ENCODE data around the gene DENND1B.
"Not testable (repeated sequence)": the region's sequence is repeated elsewhere in the genome, so short reads cannot be mapped to it uniquely, and the experiment has no call there.

Gene DENND1B

GRCh38 chr1:197541411-197541810 is 233.9 kb downstream of the DENND1B start:
- no peak for DNase-seq

DNA sequence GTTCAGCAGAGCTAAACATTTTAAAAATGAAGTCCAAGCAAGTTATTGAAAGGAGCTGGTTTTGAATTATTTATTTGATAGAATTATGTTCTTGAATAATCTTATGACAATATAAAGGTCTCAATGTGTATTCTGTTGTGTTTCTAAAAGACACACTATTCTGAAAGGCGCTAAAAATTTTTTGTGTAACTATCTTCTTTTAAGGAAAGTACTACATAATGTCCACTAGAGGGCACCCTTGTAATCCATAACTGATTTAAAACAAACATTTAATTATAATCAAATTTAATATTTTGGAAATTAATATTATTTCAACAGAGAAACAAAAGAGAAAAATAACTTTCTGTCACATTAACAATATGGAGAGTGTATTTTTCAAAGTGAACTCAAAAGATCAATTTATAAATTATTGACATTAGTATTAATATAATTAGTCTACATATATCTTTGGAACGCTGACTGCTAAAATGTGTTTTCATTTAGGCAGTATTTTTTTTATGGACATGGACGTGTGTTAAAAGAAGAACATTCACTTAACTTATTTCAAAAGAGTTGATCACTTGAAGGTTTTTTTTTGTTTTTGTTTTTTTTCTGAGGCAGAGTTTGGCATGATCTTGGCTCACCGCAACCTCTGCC is 248.4 kb downstream of the DENND1B start:
- DNase-seq: peak; percentile 87

- DNase-seq: peak; percentile 63
Observed at GRCh38 chr1:197521118-197521739, 254.1 kb downstream of the DENND1B start.

DNA sequence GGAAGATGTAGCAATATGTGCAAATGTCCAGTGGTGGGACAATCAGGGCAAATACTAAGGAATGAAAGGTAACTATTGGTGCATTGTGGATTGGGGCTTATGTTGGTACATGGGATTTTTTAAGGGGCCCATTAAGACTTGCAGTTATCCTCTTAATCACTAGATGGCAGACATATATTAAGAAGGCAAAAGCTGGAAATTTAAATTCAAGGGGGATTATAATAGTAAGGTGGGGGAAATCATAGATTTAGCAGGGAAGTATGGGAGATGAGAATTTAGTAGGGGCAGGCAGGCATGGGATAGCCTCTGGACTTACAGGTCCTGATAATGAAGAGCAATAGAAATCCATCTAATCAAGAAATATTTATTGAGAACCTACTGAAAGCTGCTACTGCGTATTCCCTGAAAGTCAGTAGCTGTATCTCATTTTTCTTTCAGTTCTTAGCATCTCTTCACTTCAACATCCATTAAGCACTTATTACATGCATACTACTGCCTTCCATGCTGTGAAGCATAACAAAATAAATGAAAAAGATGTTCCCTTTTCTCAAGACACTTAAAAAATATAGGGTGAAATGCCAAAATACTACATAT is 255.4 kb downstream of the DENND1B start:
- peak; percentile 62 for DNase-seq

DNA sequence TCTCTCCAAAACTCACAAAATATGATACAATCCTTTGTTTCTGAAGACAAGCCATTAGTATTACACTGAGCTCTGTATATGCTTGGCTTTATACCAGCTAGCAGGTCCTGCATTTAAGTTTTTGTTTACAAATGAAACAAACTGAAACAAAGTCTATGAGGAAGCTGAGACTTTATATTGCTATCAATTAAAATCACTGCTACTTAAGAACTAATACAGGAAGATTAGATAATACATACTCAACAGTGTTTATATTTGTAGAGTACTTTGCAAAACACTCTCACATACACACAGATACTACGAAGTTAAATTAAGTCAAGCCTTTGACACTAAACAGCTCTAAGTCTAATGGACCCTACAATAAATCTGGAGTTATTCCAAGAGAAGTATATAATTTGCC is 259.9 kb downstream of the DENND1B start:
- no peak for DNase-seq

DNA sequence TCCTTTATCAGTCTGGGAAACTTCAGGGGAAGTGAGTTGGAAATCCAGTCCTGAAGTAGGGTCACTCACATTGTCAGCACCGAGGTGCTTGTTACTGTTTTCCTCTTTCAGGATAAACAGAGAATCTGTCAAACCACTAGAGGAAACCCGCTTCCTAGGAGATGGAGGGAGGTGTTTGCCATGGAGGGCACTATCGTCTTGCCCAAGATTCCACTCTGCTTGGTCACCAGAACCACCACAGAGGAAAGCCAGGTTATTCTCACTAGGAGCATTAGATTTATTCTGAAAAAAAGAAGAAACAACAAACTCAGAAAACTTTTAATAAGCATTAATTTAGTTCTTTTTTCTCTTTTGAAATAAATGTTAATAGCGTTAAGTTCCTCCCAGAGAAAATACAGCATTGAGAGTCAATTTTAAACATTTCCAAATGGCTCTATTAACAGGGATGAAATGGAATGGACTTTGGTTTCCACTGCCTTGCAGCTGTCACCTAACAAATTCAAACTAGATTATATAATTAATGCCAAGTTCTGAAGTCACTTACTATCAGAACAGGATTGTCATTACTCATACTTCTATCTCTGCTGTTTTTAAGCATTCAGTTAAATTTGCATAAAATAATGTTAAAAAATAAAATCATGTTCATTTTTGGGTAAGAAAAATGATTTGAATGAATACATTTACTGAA is 264.4 kb downstream of the DENND1B start:
- DNase-seq: no peak

- DNase-seq: no peak
Observed at GRCh38 chr1:197496722-197497121, 278.6 kb downstream of the DENND1B start.

DNA sequence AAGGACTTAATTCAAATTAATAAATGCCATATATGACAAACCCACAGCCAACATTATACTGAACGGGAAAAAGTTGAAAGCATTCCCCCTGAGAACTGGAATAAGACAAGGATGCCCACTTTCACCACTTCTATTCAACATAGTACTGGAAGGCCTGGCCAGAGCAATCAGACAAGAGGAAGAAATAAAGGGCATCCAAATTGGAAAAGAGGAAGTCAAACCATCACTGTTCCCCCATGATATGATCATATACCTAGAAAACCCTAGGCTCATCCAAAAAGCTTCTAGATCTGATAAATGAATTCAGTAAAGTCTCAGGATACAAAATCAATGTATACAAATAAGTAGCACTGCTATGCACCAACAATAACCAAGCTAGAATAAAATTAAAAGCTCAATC is 283.8 kb downstream of the DENND1B start:
- DNase-seq: not testable (repeated sequence)

GRCh38 chr1:197486946-197487345 is 288.3 kb downstream of the DENND1B start:
- peak; percentile 11 for DNase-seq

GRCh38 chr1:197485790-197486189 is 289.5 kb downstream of the DENND1B start:
- DNase-seq: no peak

- DNase-seq: no peak
Observed at GRCh38 chr1:197481101-197481500, 294.2 kb downstream of the DENND1B start.

GRCh38 chr1:197480446-197480845 is 294.8 kb downstream of the DENND1B start:
- no peak for DNase-seq

GRCh38 chr1:197472141-197472540 is 303.1 kb downstream of the DENND1B start:
- DNase-seq: no peak

DNA sequence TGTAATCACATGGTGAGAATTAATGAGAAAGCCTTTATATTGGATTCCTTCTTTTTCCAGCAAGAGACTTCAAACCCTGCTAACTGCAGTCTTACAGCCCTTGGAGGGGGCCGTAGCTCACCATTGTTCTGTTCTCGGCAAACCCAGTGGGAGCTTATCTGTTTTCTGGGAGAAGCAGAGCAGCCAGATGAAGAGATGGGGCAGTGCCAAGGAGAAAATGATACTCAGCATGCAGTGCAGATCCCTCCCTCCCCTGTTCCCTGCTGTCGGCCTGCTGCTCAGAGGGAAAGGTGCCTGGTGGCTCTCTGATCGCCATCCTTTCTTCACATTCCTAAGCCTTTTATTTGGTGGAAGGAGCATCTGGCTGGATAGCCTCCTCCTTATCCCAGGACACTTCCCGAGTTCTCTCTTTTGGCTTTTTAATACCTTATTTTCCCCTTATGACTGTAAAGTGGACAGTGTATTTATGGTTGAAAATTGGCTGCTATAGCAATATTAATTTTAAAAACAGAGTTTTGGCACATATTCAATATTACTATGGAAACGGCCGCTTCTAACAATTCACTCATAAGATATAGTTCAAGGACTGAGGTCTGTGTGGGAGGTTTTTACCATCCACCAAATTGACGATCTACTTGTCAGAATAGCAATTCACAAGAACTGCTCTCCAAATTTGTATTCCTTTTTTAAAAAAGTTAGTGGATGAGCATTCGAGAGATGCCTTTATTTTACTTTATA is 303.9 kb downstream of the DENND1B start:
- DNase-seq: no peak

GRCh38 chr1:197470330-197470729 is 304.9 kb downstream of the DENND1B start:
- no peak for DNase-seq

GRCh38 chr1:197469620-197470210 is 305.6 kb downstream of the DENND1B start:
- peak; percentile 67 for DNase-seq

- no peak for DNase-seq
Observed at GRCh38 chr1:197468543-197469175, 306.6 kb downstream of the DENND1B start.

- DNase-seq: no peak
Observed at GRCh38 chr1:197467881-197468280, 307.4 kb downstream of the DENND1B start.

- peak; percentile 62 for DNase-seq
Observed at GRCh38 chr1:197466813-197467212, 308.5 kb downstream of the DENND1B start.

GRCh38 chr1:197465528-197466327 is 309.6 kb downstream of the DENND1B start:
- DNase-seq: no peak

- DNase-seq: peak; percentile 68
Observed at GRCh38 chr1:197464044-197464443, 311.2 kb downstream of the DENND1B start.

Data from hematopoietic multipotent progenitor cell treated with erythropoietin and hydrocortisone succinate and interleukin-3 and kit ligand, for 6 days (in vitro differentiated cells).